ENCODE results near the gene TMPRSS11B.
"Not testable (repeated sequence)": the region's sequence is repeated elsewhere in the genome, so short reads cannot be mapped to it uniquely, and the experiment has no call there.

The TMPRSS11B gene

DNA sequence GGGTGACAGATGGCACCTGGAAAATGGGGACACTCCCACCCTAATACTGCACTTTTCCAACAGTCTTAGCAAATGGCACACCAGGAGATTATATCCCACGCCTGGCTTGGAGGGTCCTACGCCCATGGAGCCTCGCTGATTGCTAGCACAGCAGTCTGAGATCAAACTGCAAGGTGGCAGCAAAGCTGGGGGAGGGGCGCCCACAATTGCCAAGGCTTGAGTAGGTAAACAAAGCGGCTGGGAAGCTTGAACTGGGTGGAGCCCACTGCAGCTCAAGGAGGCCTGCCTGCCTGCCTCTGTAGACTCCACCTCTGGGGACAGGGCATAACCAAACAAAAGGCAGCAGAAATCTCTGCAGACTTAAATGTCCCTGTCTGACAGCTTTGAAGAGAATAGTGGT lies 51.2 kb downstream of the TMPRSS11B start:
- H3K27me3 ChIP-seq (ENCODE audit: control insufficient read depth in 1 of 2, insufficient read depth in 1 of 2, low read length in 2 of 2); H3K23ac ChIP-seq (ENCODE audit: low read length in 2 of 2); H3K4me2 ChIP-seq (ENCODE audit: low read length, poor library complexity, severe bottlenecking); H3K18ac ChIP-seq (ENCODE audit: low read depth in 1 of 2, low read length in 2 of 2); H3K36me3 ChIP-seq (ENCODE audit: control insufficient read depth in 1 of 2, insufficient read depth in 2 of 2, low read depth in 1 of 2, low read length in 2 of 2); H4K91ac ChIP-seq (ENCODE audit: low read length); H3K14ac ChIP-seq (ENCODE audit: low read length in 2 of 2); H3K79me1 ChIP-seq (replicated peaks; ENCODE audit: low read length, poor library complexity, severe bottlenecking); H2BK120ac ChIP-seq (ENCODE audit: low read depth, low read length); H3K4me3 ChIP-seq (ENCODE audit: insufficient read depth in 1 of 2, low read depth in 1 of 2, low read length in 2 of 2); H3K4me1 ChIP-seq (ENCODE audit: control insufficient read depth, insufficient read depth, low read depth, low read length); H3K27ac ChIP-seq (ENCODE audit: low read length, poor library complexity, severe bottlenecking); DNase-seq; H3K4ac ChIP-seq (ENCODE audit: low read depth in 1 of 2, low read length in 2 of 2); H2AK5ac ChIP-seq (ENCODE audit: low read length, severe bottlenecking); H2AFZ ChIP-seq (ENCODE audit: low read depth, low read length); H4K8ac ChIP-seq (ENCODE audit: low read length); H2BK5ac ChIP-seq (ENCODE audit: low read depth, low read length, poor library complexity, severe bottlenecking); H2BK12ac ChIP-seq (ENCODE audit: low read length in 2 of 2); H3K9ac ChIP-seq (ENCODE audit: low read length); H3K9me3 ChIP-seq (ENCODE audit: control insufficient read depth, low read length); H2BK15ac ChIP-seq (ENCODE audit: low read depth, poor library complexity, severe bottlenecking): not testable (repeated sequence)
- 80% methylated on average over 5 of the region's 5 CpGs for whole genome bisulfite sequencing

DNA sequence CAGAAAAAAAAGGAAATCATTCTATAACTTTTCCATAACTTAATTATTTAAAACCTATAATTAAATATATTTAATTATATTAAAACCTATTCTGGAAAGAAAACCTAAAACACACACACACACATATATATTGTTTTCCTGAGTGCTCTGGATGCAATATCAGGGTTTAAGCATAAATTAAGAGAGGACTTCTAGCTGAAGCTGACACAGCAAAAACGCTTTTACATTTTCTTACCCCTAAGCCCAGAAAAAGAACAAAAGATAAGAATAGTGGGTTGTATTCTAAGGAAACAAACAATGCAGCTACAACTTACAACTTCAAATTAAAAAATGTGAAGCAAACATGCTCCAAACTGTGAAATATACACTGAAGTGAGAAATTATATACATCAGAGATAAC lies 52.3 kb downstream of the TMPRSS11B start:
- Histone ChIP-seq H3K79me1 (replicated peaks; ENCODE audit: low read length, poor library complexity, severe bottlenecking) (no peaks in the 10 kb centered on the region), H2BK5ac (ENCODE audit: low read depth, low read length, poor library complexity, severe bottlenecking) (no peak overlapping the region), H3K27ac (ENCODE audit: low read length, poor library complexity, severe bottlenecking) (no peak overlapping the region), H3K9ac (ENCODE audit: low read length) (no peak overlapping the region), H3K23ac (ENCODE audit: low read length in 2 of 2) (no peak overlapping the region), H3K4me2 (ENCODE audit: low read length, poor library complexity, severe bottlenecking) (no peak overlapping the region), H3K4me3 (ENCODE audit: insufficient read depth in 1 of 2, low read depth in 1 of 2, low read length in 2 of 2) (no peak overlapping the region), H4K8ac (ENCODE audit: low read length) (no peak overlapping the region), H2BK12ac (ENCODE audit: low read length in 2 of 2) (no peak overlapping the region), H2BK120ac (ENCODE audit: low read depth, low read length) (no peak overlapping the region), H3K27me3 (ENCODE audit: control insufficient read depth in 1 of 2, insufficient read depth in 1 of 2, low read length in 2 of 2) (no peaks in the 10 kb centered on the region), H3K36me3 (ENCODE audit: control insufficient read depth in 1 of 2, insufficient read depth in 2 of 2, low read depth in 1 of 2, low read length in 2 of 2) (no peaks in the 10 kb centered on the region), H4K91ac (ENCODE audit: low read length) (no peak overlapping the region), H3K9me3 (ENCODE audit: control insufficient read depth, low read length) (no peaks in the 10 kb centered on the region), H2AFZ (ENCODE audit: low read depth, low read length) (no peak overlapping the region), H2AK5ac (ENCODE audit: low read length, severe bottlenecking) (no peak overlapping the region), H3K18ac (ENCODE audit: low read depth in 1 of 2, low read length in 2 of 2) (no peak overlapping the region), H3K4me1 (ENCODE audit: control insufficient read depth, insufficient read depth, low read depth, low read length) (no peaks in the 10 kb centered on the region), H3K14ac (ENCODE audit: low read length in 2 of 2) (no peak overlapping the region), H3K4ac (ENCODE audit: low read depth in 1 of 2, low read length in 2 of 2) (no peak overlapping the region), H2BK15ac (ENCODE audit: low read depth, poor library complexity, severe bottlenecking) (no peak overlapping the region)
- DNase-seq, result no peak
- no CpG with 5 or more reads among the region's 1 CpG for WGBS

DNA sequence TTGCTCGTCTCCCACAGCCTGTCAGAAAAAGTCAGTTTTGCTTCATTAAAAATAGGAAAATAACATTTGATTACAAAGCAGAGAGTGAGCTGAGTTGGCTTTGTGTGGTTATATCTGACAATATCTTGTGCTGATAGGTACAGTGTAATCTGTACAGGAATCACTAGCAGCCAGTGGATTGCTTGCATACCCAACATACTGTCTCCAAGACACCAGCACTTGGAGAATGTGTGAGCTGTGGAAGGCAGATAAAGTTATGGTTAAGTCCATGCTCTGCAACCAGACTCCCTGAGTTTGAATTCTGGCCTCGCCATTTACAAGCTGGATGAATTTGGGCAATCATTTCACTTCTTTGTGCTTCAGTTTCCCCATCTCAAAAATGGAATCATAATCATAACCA lies 58.3 kb downstream of the TMPRSS11B start:
- no peak overlapping the region for H3K4ac ChIP-seq (ENCODE audit: low read depth in 1 of 2, low read length in 2 of 2)
- no peak overlapping the region for H3K14ac ChIP-seq (ENCODE audit: low read length in 2 of 2)
- no peak overlapping the region for H2AK5ac ChIP-seq (ENCODE audit: low read length, severe bottlenecking)
- no peaks in the 10 kb centered on the region for H3K4me1 ChIP-seq (ENCODE audit: control insufficient read depth, insufficient read depth, low read depth, low read length)
- no peaks in the 10 kb centered on the region for H3K9me3 ChIP-seq (ENCODE audit: control insufficient read depth, low read length)
- no peaks in the 10 kb centered on the region for H3K79me1 ChIP-seq (replicated peaks; ENCODE audit: low read length, poor library complexity, severe bottlenecking)
- H2AFZ ChIP-seq (ENCODE audit: low read depth, low read length), result no peak overlapping the region
- no peaks in the 10 kb centered on the region for H3K36me3 ChIP-seq (ENCODE audit: control insufficient read depth in 1 of 2, insufficient read depth in 2 of 2, low read depth in 1 of 2, low read length in 2 of 2)
- no peak overlapping the region for H3K4me3 ChIP-seq (ENCODE audit: insufficient read depth in 1 of 2, low read depth in 1 of 2, low read length in 2 of 2)
- H4K8ac ChIP-seq (ENCODE audit: low read length), result no peak overlapping the region
- no peak overlapping the region for H3K23ac ChIP-seq (ENCODE audit: low read length in 2 of 2)
- no peak overlapping the region for H3K18ac ChIP-seq (ENCODE audit: low read depth in 1 of 2, low read length in 2 of 2)
- no peak overlapping the region for H4K91ac ChIP-seq (ENCODE audit: low read length)
- WGBS, result no CpG with 5 or more reads among the region's 2 CpGs
- H2BK5ac ChIP-seq (ENCODE audit: low read depth, low read length, poor library complexity, severe bottlenecking), result no peak overlapping the region
- no peak overlapping the region for H2BK120ac ChIP-seq (ENCODE audit: low read depth, low read length)
- H3K4me2 ChIP-seq (ENCODE audit: low read length, poor library complexity, severe bottlenecking), result no peak overlapping the region
- H3K9ac ChIP-seq (ENCODE audit: low read length), result no peak overlapping the region
- H2BK12ac ChIP-seq (ENCODE audit: low read length in 2 of 2), result no peak overlapping the region
- no peak overlapping the region for H3K27ac ChIP-seq (ENCODE audit: low read length, poor library complexity, severe bottlenecking)
- H3K27me3 ChIP-seq (ENCODE audit: control insufficient read depth in 1 of 2, insufficient read depth in 1 of 2, low read length in 2 of 2), result peaks cover 0 to 3% of the 10 kb centered on the region in 2 experiments
- no peak for DNase-seq
- no peak overlapping the region for H2BK15ac ChIP-seq (ENCODE audit: low read depth, poor library complexity, severe bottlenecking)

DNA sequence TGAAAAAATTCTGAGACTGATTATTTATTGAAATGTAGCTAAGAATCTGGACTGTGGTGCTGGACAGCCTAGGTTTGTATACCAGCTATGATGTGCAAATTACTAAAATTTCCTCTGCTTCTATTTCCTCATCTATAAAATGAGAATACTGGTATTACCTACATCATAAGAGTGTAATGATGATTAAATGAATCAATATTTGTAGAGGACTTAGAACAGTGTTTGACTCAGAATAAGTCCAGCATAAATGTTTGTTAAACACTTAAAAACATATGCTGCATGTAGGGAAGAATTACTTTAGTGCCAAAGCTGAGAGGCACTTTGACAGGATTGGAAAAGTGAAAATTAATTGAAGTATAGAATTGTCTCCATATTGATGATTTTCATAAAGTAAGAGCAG lies 60.6 kb downstream of the TMPRSS11B start:
- Histone ChIP-seq H3K36me3 (ENCODE audit: control insufficient read depth in 1 of 2, insufficient read depth in 2 of 2, low read depth in 1 of 2, low read length in 2 of 2) (no peaks in the 10 kb centered on the region), H3K27ac (ENCODE audit: low read length, poor library complexity, severe bottlenecking) (no peak overlapping the region), H3K4ac (ENCODE audit: low read depth in 1 of 2, low read length in 2 of 2) (no peak overlapping the region), H3K18ac (ENCODE audit: low read depth in 1 of 2, low read length in 2 of 2) (no peak overlapping the region), H3K27me3 (ENCODE audit: control insufficient read depth in 1 of 2, insufficient read depth in 1 of 2, low read length in 2 of 2) (peaks cover 0 to 3% of the 10 kb centered on the region in 2 experiments), H3K4me2 (ENCODE audit: low read length, poor library complexity, severe bottlenecking) (no peak overlapping the region), H3K9me3 (ENCODE audit: control insufficient read depth, low read length) (no peaks in the 10 kb centered on the region), H4K91ac (ENCODE audit: low read length) (no peak overlapping the region), H2AK5ac (ENCODE audit: low read length, severe bottlenecking) (no peak overlapping the region), H2BK12ac (ENCODE audit: low read length in 2 of 2) (no peak overlapping the region), H3K9ac (ENCODE audit: low read length) (no peak overlapping the region), H2BK15ac (ENCODE audit: low read depth, poor library complexity, severe bottlenecking) (no peak overlapping the region), H3K79me1 (replicated peaks; ENCODE audit: low read length, poor library complexity, severe bottlenecking) (no peaks in the 10 kb centered on the region), H2BK5ac (ENCODE audit: low read depth, low read length, poor library complexity, severe bottlenecking) (no peak overlapping the region), H3K14ac (ENCODE audit: low read length in 2 of 2) (no peak overlapping the region), H2BK120ac (ENCODE audit: low read depth, low read length) (no peak overlapping the region), H4K8ac (ENCODE audit: low read length) (no peak overlapping the region), H2AFZ (ENCODE audit: low read depth, low read length) (no peak overlapping the region), H3K23ac (ENCODE audit: low read length in 2 of 2) (no peak overlapping the region), H3K4me3 (ENCODE audit: insufficient read depth in 1 of 2, low read depth in 1 of 2, low read length in 2 of 2) (no peak overlapping the region), H3K4me1 (ENCODE audit: control insufficient read depth, insufficient read depth, low read depth, low read length) (no peaks in the 10 kb centered on the region)
- no peak for DNase-seq

Data from mesenchymal stem cell (in vitro differentiated cells and primary cell).